Stimulated activated CD4-positive, alpha-beta T cell treated with anti-CD3 and anti-CD28 coated beads, Interleukin-12 subunit alpha, Interleukin-12 subunit beta, amount 100 ng/mL, for 4 hours (primary cell): ENCODE data around the gene ZBTB42.
"Not testable (repeated sequence)": the region's sequence is repeated elsewhere in the genome, so short reads cannot be mapped to it uniquely, and the experiment has no call there.

Source experiments
- DNase-seq: peaks from one replicate; pipeline ENCODE4 v3.0.0-alpha.2; 2020

The ZBTB42 gene

DNA sequence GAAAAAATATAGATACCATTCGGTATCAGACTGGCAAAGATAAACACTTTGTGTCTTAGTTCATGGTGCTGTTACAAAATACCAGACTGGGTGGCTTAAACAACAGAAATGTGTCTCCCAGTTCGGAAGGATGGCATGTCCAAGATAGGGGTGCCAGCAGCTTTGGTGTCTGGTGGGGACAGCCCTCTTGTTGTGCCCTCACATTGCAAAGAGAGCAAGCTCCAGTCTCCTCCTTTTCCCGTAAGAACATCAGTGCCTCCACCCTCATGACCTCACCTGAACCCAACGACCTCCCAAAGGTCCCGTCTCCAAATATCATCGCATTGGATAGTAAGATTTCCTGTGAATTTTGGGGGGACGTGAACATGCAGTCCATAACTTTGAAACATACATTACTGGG lies 12.4 kb downstream of the ZBTB42 start:
- no peak for DNase-seq

DNA sequence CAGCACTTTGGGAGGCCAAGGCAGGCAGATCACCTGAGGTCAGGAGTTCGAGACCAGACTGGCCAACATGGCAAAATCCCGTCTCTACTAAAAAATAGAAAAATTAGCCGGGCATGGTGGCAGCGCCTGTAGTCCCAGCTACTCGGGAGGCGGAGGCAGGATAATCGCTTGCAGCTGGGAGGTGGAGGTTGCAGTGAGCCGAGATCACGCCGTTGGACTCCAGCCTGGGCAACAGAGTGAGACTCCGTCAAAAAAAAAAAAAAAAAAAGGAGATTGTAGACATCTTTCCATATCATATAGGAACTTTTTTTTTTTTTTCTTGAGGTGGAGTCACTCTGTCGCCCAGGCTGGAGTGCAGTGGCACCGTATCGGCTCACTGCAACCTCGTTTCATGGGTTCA lies 13.8 kb downstream of the ZBTB42 start:
- not testable (repeated sequence) for DNase-seq

DNA sequence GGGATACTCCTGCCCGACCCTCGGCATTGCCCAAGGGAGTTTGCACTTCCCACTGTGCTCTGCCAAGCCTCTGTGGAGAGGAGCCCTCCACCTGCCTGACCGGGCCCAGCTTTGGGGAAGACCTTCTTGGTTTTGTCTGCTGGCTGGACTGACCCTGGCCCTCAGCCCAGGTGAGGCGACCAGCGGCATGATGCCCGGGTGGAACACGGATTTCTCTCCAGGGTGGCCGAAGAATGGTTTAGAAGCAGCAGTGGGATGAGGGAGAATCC lies 15.6 kb downstream of the ZBTB42 start:
- DNase-seq = no peak

DNA sequence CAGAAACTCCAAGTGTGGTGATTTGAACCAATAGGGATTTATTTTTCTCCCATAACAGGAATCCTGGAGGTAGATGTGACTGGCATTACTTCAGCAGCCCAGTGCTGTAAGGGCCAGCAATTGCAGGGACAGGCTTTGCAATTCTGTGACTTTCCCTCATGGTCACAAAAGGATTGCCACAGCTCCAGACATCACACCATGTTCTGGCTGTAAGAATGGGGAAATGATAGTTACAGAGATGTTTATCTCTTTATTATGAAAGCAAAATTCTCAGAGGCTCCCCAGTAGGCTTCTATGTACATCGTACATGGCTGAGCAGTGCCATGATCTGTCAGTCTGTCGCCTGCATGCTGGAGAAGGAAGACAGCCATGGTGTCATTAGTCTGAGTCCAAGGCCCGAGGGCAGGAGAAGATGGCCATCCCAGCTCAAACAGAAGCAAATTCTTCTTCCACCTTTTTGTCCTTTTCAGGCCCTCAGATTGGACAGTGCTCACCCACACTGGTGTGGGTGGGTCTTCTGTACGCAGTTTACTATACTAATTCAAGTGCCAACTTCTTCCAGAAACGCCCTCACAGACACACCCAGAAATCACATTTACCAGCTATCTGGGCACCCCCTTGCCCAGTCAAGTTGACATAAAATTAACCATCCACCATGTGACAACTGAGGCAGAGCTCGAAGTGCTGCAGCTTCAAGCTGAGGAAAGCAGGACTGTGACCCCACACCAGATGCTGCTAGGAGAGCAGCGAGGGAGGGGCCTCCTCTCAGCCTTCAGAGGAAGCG lies 17.2 kb downstream of the ZBTB42 start:
- DNase-seq = no peak

DNA sequence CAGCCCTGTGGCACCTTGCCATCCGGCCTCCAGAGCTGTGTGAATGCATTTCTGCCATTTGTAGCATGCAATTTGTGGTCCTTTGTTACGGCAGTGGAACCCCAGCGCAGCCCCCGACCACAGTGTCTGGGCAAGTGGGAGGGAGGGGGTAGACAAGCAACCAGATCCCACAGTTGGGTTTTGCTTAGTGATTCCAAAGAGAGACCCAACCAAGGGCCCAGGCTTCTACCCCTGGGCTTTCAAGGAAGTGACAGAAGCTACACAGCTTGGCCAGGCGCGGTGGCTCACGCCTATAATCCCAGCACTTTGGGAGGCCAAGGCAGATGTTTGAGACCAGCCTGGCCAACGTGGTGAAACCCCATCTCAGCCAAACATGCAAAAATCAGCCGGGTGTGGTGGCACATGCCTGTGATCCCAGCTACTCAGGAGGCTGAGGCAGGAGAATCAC lies 17.8 kb downstream of the ZBTB42 start:
- DNase-seq = no peak

DNA sequence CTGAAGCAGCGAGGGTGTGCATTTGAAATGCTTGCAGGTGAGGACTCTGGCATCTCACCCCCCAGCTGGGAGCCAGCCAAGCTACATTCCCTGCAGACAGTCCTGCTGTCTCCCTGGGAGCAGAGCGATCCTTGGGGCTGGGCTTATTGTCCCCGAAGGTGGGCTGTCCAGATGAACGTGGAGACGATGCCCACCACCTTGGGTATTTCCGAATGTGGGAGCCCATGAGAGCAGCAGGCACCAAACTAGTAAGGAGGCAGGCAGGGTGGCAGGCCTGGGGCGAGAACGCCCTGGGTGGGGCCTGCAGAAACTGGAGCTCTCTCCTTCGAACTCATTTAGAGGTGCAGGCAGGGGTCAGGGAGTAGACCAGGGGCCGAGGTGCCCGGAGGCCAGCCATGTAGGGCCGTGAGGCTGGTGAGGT lies 18.5 kb downstream of the ZBTB42 start:
- no peak for DNase-seq

DNA sequence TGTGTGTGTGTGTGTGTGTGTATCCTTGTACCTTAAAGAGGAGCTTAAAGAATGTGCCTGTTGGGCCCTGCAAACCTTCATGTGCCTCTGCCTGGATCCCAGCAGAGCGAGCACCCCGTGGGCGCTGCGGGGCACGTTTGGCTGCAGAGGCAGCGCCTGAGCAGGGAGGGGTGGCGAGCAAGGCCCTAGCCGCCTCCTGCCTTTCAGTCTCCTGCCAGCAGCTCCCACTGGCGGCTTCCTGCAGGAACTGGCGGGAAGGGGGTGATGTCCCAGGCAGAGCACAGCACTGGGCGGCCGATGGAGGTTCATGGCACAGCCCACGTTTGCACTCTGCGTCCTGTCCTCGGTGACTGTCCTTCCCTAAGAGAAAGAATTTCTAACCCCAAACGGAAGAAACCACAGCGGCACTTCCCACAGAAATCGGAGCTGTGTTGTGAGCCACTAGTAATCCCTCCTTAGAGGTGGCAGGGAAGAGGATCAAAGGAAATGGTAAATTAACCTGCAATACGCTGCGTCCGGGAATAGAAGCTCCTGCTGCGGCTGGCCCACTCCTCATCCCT lies 19.8 kb downstream of the ZBTB42 start:
- no peak for DNase-seq

DNA sequence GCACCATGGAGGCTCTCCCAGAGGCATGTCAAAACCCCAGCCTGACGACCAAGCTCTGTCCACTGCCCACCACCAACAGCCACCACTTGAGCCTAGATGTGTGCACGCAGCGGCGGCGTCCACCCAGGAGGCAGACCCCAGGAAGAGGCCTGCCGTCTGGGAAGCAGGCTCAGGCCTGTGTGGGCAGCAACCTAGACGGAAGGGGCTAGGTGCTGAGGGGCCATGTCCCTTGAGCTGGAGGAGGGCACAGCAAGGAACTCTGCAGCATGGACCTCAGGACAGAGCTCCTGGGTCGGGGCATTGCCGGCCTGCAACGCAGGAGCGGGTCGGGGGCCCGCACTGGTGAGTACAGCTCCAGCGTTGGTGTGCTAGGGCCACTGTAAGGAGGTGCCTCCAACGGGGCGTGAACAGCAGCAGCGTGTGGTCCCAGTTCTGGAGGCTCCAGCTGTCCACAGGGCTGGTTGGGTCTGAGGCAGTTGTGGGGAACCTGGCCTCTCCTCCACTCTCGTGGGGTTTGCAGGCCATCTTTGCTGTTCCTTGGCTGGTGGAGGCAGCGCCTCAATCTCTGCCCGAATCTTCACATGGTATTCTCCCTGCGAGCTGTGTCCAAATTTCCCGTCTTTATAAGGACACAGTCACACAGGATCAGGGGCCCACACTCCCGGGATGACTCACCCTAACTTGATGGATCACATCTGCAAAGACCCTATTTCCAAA lies 20.5 kb downstream of the ZBTB42 start:
- DNase-seq = no peak

DNA sequence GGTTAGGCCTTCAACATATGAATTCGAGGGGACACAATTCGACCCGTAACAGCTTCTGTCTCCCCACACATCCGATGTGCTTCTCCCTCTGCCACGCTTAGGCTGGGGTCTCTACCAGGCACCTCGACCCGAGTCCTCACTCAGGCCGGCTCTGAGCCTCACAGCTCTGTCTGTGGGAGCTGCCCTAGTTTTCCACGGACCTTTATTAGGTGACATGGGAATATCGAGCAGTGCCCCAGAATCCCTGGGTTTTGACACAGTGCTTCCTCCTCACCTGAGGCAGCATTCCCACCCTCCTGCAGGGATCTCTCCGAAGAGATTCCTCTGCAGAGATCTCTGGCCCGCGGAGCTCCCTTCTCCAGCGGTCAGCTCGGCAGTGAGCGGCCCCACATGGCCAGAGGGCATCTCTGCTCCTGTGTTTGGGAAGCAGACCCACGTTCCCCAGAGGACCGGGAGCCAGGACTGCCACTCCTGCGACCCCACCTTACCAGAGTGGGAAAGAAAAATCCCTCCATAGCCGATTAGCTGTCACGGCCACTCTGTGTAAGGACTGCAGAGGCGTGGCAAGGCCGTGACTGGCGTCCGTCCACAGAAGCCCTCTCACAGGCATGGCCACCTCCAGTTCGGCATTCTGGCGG lies 21.2 kb downstream of the ZBTB42 start:
- DNase-seq = no peak

DNA sequence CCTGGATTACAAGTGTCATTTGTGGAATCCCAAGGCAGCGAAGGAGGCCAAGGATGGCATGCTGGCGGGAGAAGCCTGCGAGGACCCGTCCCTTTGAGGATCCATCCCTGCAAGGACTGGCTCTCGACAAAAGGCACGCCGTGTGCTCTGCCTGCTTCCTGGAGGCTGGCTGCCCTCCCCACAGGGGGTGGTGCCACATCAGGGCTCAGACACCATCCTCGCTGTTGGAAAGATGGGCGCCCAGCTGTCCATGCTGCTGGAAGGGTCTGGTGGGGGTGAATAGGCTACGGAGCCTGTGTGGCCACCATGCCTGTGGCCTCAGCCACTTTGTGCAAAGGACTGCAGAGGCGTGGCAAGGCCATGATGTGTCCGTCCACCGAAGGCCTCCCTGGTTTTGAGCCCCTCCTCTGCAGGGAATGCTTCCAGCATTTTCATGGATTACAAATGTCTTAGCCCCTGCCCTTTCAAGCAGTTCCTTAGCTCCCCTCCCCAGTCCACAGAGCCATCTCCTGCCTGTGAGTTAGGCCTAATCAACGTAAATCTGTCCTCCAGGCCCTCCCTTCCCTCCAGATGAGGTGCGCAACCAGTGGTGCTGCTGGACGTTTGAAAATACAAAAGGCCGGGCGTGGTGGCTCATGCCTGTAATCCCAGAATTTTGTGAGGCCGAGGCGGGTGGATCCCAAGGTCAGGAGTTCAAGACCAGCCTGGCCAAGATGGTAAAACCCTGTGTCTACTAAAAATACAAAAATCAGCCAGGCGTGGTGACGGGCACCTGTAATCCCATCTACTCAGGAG lies 22.1 kb downstream of the ZBTB42 start:
- no peak for DNase-seq

DNA sequence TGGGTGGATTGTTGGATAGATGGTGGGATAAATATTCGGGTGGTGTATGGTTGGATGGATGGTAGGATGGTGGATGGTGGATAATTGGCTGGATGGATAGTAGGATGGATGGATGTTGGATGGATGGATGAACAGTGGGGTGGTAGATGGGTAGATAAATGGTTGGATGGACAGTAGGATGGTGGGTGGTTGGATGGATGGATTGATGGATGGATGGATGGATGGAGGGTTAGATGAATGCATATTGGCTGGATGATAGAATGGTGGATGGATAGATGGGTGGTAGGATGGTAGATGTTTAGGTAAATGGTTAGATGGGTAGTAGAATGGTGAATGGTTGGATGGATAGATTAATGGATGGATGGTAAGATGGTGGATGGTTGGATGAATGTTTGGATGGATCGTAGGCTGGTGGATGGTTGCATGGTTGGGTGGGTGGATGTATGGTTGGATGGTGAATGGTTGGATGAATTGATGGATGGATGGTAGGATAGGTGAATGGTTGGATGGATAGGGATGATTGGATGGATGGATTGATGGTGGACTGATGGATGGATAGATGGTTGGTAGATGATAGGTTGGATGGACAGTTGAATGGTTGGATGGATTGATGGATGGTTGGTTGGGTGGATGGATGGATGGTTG lies 23.6 kb downstream of the ZBTB42 start:
- DNase-seq = no peak

DNA sequence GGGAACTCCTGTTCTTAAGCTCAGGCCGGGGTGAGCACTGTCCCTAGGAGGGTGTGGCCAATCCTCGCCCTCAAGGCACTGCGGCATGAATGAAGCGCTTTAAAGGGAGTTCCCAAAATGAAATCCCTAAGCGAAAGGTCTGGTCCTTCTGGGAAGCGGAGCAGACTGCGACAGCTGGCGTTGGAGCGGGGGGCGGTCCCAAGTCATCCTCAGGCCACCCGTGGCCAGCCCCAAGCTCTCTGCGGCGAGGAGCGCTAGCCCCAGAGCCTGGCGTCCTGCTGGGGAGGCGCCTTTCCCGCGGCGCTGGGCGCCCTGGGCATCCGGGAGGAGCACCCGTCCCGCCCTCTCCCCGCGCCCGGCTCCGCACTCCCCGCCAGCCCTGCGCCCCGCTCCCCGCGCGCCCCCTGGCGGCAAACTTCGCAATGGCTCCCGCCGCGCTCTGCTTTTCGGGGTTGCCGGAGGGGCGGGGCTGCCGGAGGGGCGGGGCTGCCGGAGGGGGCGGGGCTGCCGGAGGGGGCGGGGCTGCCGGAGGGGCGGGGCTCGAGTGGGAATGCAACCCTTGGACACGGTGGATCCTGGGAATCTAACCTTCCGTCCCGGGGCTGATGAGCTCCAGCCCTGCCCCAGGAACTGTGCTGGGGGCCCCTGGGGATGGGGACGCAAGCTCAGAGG lies 25.4 kb downstream of the ZBTB42 start:
- DNase-seq = peak; percentile 97

DNA sequence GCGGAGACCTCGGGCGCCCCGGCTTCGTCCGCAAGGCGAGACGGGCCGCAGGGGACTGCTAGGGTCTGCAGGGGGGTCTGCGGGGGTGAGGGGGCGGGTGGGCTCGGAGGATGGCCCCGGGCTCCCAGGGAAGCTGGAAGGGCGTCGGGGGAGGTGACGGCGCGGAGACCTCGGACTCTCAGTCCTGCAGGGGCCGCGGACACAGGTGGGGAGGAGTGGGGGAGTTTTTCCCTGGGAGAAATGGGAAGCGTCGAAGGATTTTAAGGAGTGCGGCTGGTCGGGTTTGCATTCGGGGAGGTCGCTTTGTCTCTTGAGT lies 25.9 kb downstream of the ZBTB42 start:
- no peak for DNase-seq

DNA sequence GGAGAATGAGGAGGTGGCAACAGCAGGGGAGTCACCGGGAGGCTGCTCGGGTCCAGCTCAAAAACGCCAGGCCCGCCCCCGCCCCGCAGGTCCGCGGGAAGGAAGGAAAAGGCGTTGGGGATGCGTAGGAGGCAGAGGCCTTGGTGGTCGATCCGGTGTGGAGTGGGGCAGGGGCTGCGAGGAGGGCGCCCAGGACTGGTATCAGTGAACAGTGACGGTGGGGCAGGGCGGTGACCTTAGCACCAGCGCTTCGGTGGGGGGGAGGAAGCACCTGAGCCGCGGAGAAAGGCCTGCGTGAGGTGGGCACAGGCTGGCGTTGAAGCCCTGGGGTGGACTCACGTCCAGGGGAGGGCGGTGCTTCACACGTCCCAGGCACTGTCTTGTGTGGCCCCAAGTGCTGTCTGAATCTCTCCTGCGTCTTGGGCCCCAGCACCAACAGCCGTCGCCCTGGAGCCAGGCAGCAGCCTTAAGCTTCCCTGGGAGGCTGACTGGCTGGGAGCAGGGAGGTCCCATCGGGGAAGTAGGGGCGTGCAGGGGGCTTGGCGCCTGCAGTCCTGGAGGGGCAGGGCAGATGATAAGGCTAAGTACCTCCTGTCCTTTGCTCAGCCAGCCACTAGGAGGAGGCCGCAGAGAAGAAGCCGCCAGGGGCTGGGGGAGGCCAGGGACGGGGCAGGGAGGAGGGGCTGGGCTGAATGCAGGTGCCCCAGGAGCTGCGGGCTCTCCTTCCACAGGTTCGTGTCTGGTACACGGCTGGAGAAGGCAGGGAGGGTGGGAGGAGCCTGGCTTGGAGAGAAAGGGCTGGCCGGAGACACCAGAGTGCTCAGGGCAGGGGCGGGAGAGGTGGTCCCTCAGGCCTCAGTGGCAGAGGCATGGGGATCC lies 26.5 kb downstream of the ZBTB42 start:
- peak; percentile 37 for DNase-seq

DNA sequence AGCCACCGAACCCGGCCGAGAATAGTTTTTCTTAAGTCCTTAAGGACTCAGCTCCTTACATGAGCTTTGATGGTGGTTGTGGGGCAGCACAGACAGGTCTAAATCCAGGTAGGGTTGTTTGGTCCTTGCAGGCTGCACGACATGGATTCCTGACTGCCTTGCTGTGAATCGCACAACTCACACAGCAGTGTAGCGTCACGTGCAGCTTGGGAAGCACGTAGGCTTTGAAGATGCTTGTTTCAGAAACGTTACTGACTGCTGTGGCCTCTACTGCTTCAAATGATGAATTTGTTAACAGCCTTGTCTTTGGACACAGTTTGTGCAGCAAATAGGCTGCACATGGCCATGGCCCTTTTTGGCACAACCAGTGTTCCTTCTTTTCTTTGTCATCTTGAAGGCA lies 29.9 kb downstream of the ZBTB42 start:
- no peak for DNase-seq

DNA sequence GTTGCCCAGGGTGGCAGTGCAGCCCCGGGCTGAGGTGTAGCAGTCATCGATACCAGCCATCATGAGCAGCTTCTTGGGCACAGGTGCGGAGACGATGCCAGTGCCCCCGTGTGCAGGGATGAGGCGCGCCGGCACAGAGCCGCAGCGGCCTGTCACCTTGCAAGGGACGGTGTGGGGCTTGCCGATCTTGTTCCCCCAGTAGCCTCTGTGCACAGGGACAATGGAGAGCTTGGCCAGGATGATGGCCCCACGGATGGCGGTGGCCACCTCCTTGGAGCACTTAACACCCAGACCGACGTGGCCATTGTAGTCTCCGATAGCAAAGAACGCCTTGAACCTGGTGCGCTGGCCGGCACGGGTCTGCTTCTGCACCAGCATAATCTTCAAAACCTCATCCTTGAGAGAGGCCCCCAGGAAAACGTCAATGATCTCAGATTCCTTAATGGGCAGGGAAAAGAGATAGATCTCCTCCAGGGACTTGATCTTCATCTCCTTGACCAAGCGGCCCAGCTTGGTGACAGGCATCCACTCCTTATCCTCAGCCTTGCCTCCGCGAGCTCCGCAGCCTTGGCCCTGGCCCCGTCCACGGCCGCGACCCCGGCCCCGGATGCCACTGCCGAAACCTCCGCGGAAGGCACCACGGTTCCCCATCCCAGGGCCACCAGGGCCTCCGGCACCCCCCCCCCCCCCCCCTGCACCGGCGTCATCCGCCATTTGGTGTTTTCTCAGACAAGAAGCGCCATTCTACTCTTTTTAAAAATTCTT lies 35.5 kb downstream of the ZBTB42 start:
- not testable (repeated sequence) for DNase-seq

DNA sequence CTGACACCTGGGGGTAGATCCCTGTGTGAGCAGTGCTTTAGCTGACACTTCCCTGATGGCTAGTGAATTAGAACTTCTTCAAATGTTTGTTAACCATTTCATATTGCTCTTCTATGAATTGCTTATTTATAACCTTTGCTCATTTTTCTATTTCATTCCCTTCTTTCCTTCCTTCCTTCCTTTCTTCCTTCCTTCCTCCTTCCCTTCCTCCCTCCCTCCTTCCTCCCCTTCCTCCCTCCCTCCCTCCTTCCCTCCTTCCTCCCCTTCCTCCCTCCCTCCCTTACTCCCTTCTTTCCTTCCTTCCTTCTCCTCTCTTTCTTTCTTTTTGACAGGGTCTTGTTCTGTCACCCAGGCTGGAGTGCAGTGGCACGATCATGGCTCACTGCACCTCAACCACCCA lies 40.8 kb downstream of the ZBTB42 start:
- no peak for DNase-seq

DNA sequence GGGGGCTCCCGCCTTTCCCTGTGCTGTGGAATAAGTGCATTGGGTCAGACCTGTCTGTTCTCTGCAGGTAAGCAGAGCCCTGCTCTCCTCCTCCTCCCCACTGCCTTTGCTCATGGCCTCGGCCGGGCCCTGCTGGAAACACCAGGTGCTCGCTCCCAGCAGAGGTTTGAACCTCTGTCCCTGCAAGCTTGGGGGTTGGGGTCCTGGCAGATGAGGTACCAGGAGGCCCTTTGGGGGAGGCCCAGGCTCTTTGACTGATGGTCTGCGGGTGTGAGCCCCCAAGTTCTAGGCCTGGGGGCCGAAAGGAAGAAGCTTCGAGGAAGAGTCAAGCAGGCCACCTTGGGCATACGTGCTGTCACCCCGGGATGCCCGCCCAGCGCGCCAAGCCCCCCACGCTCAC lies 42.1 kb downstream of the ZBTB42 start:
- no peak for DNase-seq

DNA sequence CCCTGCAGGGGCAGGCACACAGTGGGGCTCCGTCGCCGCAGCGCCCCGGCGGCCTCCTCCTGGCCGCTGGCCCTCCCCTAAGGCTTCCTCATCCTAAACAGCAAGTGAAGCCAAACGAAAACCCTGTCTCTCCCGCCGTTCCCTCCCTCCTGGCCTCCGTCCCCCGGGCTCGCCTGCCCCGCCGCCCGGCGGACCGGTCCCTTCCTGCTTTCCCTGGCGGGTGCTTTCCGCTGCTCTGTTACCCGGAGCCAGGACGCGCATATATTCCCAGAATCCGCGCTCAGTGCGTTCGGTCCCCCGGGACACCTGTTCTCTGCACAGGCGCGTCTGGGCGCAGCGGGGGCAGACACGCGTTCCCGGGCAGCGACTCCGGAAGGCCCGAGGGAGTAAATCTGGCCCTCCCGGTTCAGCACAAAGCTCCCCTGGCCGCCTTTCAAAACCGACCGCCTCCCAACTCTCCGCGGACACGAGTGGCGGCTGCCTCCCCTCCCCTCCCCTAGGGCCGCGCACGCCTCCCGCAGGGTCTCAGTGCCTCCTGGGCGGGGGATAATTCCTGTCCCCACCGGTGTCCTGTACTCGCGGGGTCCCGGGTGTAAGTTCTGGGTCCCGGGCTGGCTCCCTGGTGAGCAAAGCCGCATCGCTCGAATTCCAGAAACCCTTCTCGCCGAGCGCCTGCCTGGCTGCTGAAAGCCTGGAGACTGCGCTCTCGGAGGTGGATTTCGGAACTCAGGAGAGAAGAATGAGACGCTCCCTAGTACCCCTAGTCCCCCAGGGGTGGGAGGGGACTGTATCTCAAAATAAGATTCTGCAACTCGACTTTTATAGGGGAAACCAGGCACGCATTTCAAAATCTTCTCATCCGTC lies 42.8 kb downstream of the ZBTB42 start:
- DNase-seq = no peak
